HL-60/S4 treated with retinoic acid at 250 ng/mL for 4 days and 3 days (cell line): ENCODE measurements around the gene TCAIM.
"Not testable (repeated sequence)": the region's sequence is repeated elsewhere in the genome, so short reads cannot be mapped to it uniquely, and the experiment has no call there.

Experiments
- in situ Hi-C: fragments of 300-500 bp; cut with MboI; formaldehyde crosslinking; loops from 2 replicates; pipeline ENCODE4 v1.7.0; 2022; ENCODE audit warnings: low sequenced_read_pairs

The TCAIM gene

DNA sequence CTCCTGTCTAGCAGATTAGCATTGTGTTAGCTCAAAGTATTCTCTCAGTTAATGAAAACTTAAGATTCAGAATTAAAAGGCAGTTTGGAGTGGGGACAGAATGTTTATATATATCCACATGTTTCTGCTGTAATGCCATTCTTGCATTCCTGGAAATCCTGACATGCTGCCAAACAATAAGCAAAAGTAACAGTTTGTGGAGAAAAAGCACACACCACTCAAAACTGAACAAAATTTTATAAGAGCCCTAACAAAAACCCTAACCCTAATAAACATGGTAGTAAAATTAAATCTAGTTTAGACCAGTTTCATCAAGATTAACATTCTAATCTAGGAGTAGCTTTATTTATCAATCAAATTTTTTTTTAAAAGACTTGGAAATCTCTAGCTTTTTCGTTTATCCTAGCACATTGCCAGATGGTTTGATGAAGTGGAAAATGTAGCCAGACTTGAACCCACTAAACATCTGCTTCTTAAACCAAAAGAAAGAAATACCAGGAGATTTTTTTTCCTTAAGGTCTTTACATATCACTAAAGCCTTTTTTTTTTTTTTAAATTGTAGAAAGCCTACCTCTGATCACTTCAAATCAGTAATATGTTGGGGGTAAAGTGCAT is 3.7 kb downstream of the TCAIM start:
- in situ Hi-C loops: no loop called here

DNA sequence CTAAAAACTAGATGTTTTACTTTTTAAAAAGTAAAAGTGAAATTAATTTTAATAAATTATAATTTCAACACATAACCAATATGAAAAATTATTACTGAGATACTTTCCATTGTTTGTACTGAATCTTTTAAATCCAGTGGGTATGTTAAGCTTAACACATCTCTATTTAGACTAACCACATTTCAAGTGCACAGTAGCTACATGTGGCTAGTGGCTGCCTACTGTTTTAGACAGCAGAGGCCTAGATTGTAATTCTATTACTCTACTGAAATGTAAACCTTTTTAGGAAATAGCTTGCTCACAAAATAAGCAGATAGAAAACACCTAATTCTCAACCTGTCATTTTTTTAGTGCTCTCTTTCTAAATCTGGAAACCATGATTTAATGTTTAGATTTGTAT is 4.9 kb downstream of the TCAIM start:
- in situ Hi-C loops: no loop called here

DNA sequence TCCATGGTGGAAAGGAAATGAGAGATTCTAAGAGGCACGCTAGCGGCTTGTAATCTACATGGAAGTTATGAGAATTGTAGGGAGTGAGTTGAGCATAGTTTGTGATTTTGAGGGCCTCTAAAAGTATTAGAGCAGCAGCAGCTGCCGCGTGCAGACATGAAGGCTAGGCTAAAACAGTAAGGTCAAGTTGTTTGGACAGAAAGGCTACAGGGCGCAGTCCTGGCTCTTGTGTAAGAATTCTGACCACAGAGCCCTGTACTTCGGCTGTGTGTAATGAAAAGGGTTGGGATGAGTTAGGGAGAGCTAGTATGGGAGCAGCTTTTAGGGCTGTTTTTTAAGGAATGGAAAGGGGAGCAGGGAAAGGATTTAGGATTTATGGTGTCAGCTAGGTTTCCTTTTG is 8.0 kb downstream of the TCAIM start:
- in situ Hi-C loops: not testable (repeated sequence)

DNA sequence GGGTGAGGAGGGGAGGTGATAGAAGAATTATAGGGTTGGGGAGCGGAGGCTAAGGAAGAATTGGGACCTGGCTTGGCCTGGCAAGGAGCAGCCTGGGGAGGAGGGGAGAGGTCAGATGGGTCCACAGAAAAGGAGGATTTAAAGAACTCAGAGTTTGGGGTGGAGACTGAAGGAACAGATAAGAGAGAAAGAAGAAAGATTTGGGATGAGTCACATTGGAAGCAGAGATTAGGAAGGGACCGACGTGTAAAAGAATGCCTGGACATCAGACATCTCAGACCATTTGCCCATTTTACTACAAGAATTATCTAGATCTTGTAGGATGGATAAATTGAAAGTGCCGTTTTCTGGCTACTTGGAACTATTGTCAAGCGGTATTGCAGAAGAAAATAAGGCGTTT is 10.4 kb downstream of the TCAIM start:
- in situ Hi-C loops: no loop called here

DNA sequence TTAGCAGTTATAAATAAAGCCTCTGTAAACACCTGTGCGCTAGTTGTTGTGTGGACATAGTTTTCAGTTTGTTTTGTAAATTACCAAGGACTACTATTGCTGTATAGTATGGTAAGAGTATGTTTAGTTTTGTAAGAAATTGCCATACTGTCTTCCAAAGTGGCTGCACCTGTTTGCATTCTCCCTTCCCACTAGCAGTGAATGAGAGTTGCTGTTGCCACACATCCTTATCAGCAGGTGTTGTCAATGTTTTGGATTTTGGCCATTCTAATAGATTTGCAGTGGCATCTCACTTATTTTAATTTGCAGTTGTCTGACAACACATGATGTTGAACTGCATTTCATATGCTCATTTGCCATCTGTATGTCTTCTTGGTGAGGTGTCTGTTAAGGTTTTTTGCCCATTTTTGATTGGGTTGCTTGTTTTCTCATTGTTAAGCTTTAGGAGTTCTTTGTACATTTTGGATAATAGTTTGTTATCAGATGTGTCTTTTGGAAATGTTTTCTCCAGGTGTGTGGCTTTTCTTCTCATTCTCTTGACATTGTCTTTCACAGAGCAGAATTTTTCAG is 14.9 kb downstream of the TCAIM start:
- in situ Hi-C loops: no loop called here

DNA sequence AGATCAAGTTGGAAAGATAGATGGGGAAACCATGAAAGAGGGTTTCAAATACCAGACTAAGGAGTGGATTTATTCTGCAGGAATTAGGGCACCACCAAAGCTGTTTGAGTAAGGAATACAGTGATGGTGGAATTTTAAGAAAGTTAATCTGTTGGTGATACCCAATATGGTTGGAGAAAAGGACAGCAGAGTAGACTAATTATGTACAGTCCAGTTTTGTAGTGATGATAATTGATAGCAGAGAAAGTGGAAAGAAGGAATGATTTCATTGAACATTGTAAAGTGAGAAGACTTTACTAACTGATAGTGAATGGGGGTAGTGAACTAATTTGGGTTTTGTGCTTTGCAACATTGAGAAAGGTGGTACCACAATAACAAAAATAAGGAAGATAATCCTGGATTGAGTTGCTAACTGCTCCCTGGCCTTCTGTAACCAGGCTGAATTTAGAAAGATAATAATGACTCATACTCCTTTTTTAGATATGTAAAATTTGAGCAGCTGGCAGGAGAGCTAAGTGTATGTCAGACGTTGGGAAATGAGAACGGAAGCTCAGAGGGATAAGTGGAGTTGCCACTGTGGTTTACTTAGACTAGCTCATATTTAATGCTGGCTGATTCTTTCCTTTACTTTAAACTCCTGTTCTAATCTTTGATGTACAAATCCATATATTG is 16.9 kb downstream of the TCAIM start:
- in situ Hi-C loops: no loop called here

DNA sequence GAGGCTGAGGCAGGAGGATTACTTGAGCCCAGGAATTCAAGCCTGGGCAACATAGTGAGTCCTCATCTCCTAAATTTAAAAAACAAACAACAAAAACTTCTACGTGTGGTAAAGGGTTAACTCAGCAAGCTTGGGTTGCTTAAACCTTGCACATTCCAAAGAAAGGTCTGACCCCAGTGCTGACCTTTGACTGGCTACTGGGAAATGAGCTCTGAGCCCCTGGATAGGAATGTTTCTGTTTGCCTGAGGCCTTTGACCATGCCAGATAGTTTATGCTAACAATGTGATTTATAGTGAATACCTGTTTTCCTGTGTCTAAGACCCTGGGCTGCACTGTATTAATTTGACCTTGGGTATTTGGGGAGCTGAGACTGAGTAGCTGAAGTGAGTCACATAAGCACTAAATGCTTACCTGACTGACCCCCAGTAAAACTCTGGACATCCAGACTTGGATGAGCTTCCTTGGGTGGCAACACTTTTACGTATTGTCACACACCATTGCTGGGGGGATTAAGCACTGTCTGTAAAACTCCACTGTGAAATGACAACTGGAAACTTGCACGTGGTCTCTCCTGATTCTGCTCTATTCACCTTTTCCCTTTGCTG is 20.7 kb downstream of the TCAIM start:
- in situ Hi-C loops: no loop called here

DNA sequence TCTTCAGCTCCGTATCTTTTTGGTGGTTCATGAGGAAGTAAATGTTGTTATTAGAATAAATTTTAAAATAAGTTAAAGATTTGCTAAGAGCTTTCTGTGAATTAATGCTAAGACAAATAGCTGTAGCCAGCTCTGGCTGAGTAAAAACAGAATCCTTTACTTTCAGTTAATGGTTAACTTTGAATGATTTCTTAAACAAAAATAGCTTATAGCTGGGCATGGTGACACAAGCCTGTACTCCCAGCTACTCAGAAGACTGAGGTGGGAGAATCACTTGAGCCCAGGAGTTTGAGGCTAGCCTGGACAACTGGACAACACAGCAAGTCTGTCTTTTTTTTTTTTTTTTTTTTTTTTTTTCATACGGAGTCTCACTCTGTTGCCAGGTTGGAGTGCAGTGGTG is 25.0 kb downstream of the TCAIM start:
- in situ Hi-C loops: no loop called here

DNA sequence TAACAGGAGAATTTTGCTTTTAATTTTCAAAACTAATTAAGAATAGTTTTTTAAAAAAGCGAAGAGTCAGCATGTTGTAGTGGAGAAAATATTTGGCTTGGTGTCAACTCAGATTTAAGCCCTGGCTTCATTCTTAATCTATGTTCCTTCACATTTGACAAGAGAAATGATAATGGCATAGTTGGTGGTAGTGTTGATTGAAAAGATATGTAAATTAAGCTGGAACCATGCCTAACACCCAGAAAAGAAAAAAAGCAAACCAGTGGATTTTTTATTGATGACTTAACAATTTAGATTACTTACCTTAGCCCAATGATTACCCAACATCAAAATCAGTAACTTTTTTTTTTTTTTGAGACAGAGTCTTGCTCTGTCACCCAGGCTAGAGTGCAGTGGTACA is 27.4 kb downstream of the TCAIM start:
- in situ Hi-C loops: no loop called here

DNA sequence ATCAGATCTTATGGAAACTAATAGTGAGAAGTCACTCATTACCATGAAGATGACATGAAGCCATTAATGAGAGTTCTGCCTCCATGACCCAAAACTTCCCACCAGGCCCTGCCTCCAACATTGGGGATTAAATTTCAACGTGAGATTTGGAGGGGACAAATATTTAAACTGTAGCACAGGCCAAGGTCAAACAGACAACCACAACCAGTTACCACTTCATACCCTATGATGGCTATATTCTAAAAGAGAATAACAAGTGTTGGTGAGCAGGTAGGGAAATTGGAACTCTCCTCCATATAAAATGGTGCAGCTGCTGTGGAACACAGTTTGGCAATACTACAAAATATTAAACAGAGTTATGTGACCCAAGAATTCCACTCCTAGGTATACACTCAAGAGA is 36.9 kb downstream of the TCAIM start:
- in situ Hi-C loops: no loop called here

DNA sequence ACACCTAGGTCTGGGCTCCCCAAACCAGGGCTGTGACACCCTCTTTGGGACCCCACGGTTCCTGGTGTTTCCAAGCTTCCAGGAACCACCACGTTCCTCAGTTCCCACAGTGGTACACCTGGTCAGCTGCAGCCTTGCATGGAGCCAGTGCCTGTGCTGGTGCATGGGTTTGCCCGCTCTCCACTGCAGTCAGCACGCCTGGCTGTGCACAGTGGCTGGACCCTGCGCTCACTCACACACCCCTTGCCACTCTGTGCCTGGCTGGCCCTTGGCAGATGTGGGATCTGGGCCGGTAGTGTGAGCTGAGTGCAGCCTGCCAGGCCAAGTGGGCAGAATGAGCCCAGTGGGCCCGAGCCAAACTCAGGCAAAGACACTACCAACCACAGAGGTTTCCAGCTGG is 48.8 kb downstream of the TCAIM start:
- in situ Hi-C loops: no loop called here

DNA sequence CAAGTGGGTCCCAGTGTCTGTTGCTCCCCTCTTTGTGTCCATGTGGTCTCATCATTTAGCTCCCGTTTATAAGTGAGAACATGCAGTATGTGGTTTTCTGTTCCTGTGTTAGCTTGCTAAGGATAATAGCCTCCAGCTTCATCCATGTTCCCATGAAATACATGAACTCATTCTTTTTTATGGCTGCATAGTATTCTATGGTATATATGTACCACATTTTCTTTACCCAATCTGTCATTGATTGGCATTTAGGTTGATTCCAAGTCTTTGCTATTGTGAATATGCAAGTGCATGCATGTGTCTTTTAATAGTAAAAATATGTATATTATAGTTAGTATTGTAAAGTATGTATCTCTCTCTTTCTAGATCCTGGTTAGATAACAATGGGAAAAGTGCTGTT is 53.9 kb downstream of the TCAIM start:
- in situ Hi-C loops: no loop called here

DNA sequence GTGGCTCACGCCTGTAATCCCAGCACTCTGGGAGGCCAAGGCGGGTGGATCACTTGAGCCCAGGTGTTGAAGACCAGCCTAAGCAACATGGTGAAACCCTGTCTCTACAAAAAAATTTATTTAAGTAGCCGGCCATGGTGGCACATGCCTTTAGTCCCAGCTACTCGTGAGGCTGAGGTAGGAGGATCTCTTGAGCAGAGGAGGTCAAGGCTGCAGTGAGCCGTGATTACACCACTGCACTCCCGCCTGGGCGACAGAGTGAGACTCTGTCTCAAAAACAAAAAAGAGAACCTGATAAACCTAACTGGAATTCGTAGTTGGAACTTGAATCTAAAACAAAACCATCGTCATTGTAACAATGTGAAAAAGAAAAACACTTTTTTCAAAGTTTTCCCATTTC is 57.1 kb downstream of the TCAIM start:
- in situ Hi-C loops: no loop called here

DNA sequence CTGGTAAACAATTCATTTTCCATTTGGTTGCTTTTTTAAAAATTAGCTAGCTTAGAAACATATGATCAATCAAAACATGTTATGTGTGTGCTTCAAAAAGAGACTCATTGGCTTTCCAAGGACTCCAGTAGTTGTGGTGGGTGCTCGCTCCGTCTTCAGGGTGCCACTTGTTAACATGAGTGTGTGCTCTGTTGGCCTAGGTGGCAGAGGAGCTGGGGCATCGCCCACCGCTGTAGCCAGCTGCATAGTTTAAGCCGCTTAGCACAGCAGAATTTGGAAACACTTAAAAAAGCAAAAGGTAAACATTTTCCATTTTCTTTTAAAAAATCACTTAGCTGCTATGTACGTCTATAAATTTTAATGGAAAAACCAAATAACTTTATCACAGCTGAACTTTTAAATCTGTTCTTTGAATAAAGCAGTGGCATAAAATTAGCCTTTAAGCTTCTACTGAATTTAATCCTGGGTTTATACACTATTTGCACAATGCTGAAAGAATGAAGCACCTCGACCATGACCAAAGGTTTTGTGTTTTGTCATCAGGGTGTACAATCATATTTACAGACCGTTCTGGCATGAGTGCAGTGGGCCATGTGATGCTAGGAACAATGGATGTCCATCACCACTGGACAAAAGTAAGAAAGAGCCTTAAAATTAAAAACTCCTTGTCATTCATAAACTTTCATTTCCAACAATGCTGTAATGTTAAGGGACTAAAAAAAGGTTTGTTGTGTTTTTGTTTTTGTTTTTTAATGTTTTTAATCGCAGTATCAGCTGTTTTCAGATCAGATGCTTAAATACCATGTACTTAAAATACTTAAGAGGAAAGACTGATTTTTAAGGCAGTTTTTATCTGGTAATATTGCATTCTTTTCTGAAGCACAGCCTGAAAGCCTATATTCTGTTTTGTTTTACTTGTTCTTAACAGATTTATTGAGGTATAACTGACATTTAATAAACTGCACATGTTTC is 57.9 kb downstream of the TCAIM start:
- in situ Hi-C loops: no loop called here

DNA sequence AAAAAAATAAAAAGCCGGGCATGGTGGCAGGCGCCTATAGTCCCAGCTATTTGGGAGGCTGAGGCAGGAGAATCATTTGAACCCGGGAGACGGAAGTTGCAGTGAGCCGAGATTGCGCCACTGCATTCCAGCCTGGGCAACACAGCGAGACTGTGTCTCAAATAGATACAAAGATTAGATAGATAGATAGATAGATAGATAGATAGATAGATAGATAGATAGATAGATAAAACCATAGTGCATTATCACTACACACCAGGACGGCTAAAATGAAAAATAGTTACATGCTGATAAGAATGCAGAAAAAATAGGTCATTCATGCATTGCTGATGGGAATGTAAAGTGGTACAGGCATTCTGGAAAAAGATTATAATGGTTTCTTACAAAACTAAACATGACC is 59.7 kb downstream of the TCAIM start:
- in situ Hi-C loops: not testable (repeated sequence)

DNA sequence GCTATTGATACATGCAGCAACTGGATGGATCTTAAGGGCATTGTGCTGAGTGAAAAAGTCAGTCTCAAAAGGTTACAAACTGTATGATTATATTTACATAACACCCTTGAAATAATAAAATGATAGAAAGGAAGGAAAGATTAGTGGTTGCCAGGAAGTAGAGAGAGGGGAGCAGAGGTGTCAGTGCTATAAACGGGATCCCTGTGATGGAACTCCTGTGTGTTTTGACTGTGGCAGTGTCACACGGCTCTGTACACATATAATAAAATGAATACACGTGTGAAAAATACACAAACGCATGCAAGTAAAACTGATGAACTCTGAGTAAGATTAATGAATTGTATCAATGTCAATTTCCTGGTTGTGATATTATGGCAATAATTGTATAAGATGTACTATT is 60.3 kb downstream of the TCAIM start:
- in situ Hi-C loops: no loop called here

DNA sequence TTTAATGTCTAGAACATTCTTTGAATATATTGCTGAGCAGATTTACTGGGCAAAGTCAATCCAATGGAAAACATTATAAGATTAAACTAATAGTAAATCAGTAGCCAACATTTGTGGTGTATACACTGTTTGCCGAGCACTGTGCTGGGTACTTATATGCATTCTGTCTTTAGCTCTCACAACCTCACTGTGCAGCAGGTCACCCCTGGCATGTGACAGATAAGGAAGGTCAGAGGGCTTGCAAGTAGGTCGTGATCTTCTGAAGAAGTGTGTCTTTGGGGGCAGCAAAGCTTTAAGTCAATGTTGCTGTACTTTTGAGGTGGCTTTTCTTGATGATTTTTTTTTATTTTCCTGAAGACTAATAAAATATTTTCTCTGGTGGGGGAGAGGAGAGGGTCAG is 62.2 kb downstream of the TCAIM start:
- in situ Hi-C loops: no loop called here

DNA sequence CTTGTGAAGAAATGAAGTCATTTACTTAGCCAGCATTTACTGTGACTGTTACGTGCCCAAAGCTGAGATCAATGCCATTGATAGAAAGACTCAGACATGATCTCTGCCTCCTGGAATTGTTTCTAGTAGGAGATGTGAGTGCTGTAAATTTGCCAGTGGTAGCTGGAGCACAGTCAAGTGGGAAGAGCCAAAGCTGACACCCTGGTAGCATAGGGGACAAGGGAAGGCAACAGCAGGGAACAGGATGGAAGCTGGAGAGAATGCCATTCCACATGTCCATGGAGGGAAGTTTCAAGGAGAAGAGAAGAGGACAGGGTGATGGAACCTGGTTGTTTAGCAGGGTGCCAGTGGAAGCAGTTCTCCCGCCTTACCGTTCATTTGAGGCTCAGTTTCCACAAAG is 64.0 kb downstream of the TCAIM start:
- in situ Hi-C loops: no loop called here

DNA sequence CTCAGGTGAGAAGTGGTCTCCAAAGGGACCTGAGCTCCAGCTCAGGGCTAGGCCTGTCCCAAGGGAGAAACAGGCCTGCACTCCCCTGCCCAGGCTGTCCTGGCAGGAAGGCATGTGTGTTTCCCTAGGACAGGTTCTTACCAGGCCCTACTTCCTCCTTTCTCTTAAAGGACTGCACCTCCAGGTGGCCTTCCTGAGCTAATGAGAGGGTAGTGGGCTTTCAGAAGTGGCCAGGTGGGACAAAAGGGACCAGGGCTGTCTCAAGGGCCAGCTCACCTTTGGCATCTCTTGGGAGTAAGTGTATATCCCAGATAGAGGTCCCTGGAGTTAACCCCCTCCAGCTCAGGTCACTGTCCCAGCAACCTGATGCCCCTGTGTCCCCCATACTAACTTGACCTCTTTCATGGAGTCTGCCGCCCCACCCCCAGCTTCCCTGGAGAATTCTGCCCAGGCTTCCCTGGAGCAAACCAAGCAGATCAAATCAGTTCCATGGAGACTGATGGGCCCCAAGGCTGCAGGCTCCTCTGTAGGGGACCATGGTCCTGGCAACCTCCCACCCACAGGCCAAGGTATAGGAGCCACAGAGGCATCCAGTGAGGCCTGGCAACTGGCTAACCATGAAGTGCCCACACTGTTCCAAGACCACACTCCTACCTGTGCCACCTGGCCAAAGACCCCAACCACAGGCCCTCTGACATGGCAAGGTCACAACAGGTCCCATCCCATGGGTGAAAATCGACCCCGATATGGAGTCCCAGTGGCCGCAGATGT is 71.3 kb downstream of the TCAIM start:
- in situ Hi-C loops: no loop called here

DNA sequence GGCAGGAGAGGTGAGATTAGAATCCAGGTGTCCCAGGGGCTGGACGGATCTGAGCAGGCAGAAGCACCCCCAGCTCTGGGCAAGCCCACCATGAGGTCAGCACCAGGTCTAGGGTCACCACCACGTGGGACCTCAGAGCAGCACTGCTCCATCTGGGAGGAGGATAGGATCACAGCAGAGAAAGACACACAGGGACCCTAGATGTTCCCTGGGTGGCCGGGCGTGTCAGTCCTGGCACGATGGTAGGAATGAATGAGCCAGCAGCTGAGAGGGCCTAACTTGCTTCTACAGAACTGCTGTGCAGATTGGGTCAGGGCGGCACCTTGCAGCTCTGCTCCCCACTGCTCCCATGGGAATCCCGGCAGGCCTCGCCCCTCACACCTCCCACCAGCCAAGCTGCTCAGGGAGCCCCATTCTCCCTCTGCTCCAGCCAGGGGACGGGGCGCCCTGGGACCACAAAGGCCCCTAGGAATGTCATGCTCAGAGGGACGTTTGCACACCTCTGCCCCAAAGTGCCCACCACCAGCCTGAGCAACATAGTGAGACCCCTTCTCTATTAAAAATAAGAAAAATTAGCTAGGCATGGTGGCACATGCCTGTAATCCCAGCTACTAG is 72.6 kb downstream of the TCAIM start:
- in situ Hi-C loops: no loop called here
